ENCODE data around the gene TBRG4. TPM values are rescaled to one million over a fixed set of nuclear protein-coding genes. Genes with fewer than 3 reads are reported as not detected.

Gene TBRG4
- total and polyA plus RNA-seq, 2 donors (not counting 3 experiments of a cell fraction or from before 2014, with no cell fraction given), result 43.7 to 56.7 TPM

DNA sequence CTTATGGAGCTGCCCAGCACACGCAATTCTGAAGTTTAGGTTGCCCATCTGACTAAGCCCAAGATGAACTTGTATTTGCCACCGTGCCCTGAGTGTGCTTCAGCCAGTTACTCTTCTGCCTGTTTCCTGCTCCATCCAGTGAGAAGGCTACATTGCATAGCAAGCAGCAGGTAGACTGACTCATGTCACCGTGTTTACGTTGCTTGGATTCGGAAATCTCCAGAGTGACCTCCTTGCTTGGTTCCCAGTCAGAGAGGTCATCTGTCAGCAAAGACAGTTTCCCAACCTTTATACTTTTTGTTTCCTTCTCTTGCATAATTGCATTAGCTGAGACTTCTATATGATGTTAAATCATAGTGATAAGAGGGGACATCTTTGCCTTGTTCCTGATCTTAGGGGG lies 53.6 kb downstream of the TBRG4 start:
- peaks cover 26% of the 10 kb centered on the region for H3K79me2 ChIP-seq (ENCODE audit: control insufficient read depth, insufficient read depth, low read length)
- BruUV-seq (replicated peaks), result no TSS peak
- no peak overlapping the region for H3K27ac ChIP-seq (ENCODE audit: insufficient read depth, low read depth, low read length)
- H3K9me1 ChIP-seq (replicated peaks; ENCODE audit: control insufficient read depth, extremely low read depth, insufficient read depth, low read length), result no peaks in the 10 kb centered on the region
- H2AFZ ChIP-seq (ENCODE audit: low read depth, low read length), result no peak overlapping the region
- H4K20me1 ChIP-seq (replicated peaks; ENCODE audit: control insufficient read depth, extremely low read depth, insufficient read depth, low read length), result peaks cover 2% of the 10 kb centered on the region
- FAIRE-seq (no peak), DNase-seq (ENCODE audit: low read depth, low spot score) (no peak)
- ChIA-PET CTCF (interaction anchor here (0.9 kb wide), 1 partner anchor 12 kb away, joined by 3 read pairs; no protein-coding TSS in a partner anchor), POLR2A (no interaction called here)
- H3K27me3 ChIP-seq (ENCODE audit: control insufficient read depth in 2 of 2, insufficient read depth in 2 of 2, low read length in 2 of 2), result no peaks in the 10 kb centered on the region
- no peaks in the 10 kb centered on the region for H3K9me3 ChIP-seq (replicated peaks; ENCODE audit: control insufficient read depth, insufficient read depth, low read length)
- no peak overlapping the region for H3K9ac ChIP-seq (replicated peaks; ENCODE audit: extremely low read depth, insufficient read depth, low read length)
- dilution Hi-C loops (cut with MboI; ENCODE audit: extremely low pct_ligation_motif_present, low sequenced_read_pairs), result no loop called here
- H3K4me3 ChIP-seq (replicated peaks in 1 of 3; ENCODE audit: insufficient read depth in 1 of 3, low read depth in 1 of 3, low read length in 3 of 3), result no peak overlapping the region
- no peak for TF ChIP-seq GATA2 (IDR thresholded peaks at IDR 0.05; ENCODE audit: insufficient read depth, insufficient read length, low read depth, low read length)
- TF ChIP-seq FOS (IDR thresholded peaks at IDR 0.05; ENCODE audit: borderline replicate concordance, insufficient read depth, low read length), result no peak
- TF ChIP-seq, protein P1, sequence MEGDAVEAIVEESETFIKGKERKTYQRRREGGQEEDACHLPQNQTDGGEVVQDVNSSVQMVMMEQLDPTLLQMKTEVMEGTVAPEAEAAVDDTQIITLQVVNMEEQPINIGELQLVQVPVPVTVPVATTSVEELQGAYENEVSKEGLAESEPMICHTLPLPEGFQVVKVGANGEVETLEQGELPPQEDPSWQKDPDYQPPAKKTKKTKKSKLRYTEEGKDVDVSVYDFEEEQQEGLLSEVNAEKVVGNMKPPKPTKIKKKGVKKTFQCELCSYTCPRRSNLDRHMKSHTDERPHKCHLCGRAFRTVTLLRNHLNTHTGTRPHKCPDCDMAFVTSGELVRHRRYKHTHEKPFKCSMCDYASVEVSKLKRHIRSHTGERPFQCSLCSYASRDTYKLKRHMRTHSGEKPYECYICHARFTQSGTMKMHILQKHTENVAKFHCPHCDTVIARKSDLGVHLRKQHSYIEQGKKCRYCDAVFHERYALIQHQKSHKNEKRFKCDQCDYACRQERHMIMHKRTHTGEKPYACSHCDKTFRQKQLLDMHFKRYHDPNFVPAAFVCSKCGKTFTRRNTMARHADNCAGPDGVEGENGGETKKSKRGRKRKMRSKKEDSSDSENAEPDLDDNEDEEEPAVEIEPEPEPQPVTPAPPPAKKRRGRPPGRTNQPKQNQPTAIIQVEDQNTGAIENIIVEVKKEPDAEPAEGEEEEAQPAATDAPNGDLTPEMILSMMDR (IDR thresholded peaks at IDR 0.05; ENCODE audit: extremely low read depth in 1 of 2, insufficient read depth in 1 of 2, low read depth in 1 of 2, low read length in 2 of 2), result no peak
- TF ChIP-seq EZH2 (IDR thresholded peaks at IDR 0.05; ENCODE audit: borderline replicate concordance, low read depth, low read length, severe bottlenecking), result no peak
- no peak for TF ChIP-seq POLR2AphosphoS5 (IDR thresholded peaks at IDR 0.05; ENCODE audit: insufficient read depth, low read depth, low read length)
- TF ChIP-seq POLR2A (IDR thresholded peaks at IDR 0.05; ENCODE audit: low read depth, low read length), result no peak
- no peak for TF ChIP-seq MYC (IDR thresholded peaks at IDR 0.05; ENCODE audit: low read depth, low read length)
- TF ChIP-seq JUN (IDR thresholded peaks at IDR 0.05; ENCODE audit: borderline replicate concordance, insufficient read depth, insufficient read length, low read depth), result no peak
- TF ChIP-seq, protein P2, sequence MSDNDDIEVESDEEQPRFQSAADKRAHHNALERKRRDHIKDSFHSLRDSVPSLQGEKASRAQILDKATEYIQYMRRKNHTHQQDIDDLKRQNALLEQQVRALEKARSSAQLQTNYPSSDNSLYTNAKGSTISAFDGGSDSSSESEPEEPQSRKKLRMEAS (IDR thresholded peaks at IDR 0.05; ENCODE audit: insufficient read depth, insufficient read length), result no peak
- intact Hi-C loops (cut with micrococcal nuclease), result no loop called here
- H3K36me3 ChIP-seq (ENCODE audit: control insufficient read depth in 2 of 2, extremely low read depth in 1 of 2, insufficient read depth in 2 of 2, low read length in 2 of 2), result no peaks in the 10 kb centered on the region
- H3K4me1 ChIP-seq (ENCODE audit: control insufficient read depth, extremely low read depth, insufficient read depth, low read length), result no peaks in the 10 kb centered on the region
- no peak overlapping the region for H3K4me2 ChIP-seq (ENCODE audit: insufficient read depth, low read length)
